Activated CD8-positive, alpha-beta memory T cell treated with anti-CD3 and anti-CD28 coated beads for 1 hour (primary cell): ENCODE results near the gene MRPS14.
"Not testable (repeated sequence)": the region's sequence is repeated elsewhere in the genome, so short reads cannot be mapped to it uniquely, and the experiment has no call there.

ENCODE experiments used
- DNase-seq, 2 donors: peaks; one replicate each; pipeline ENCODE4 v3.0.0-alpha.2; 2020; ENCODE audit warnings: low read depth in 1 of 2; ENCODE audit errors: extremely low read depth in 1 of 2

Gene MRPS14

GRCh38 chr1:175023043-175023921 is at the start of gene MRPS14:
TSS of gene MRPS14 (minus strand) at chr1:175023425. CDS start at chr1:175023408, 17 bp downstream.
- peak; percentile 93 to 96 for DNase-seq

- no peak for DNase-seq
Measured at GRCh38 chr1:175072099-175072951, 49.1 kb upstream of the MRPS14 start.

- DNase-seq = no peak
Measured at GRCh38 chr1:175071276-175071943, 48.2 kb upstream of the MRPS14 start.

- DNase-seq = no peak
Measured at GRCh38 chr1:175070818-175071217, 47.6 kb upstream of the MRPS14 start.

GRCh38 chr1:175067362-175068106 is 44.3 kb upstream of the MRPS14 start, which contains the start of gene TNN:
TSS of gene TNN (plus strand) at chr1:175067833. CDS start at chr1:175077419, 9,586 bp downstream.
- no peak for DNase-seq

- DNase-seq = no peak
Measured at GRCh38 chr1:175062858-175063257, 39.6 kb upstream of the MRPS14 start.

GRCh38 chr1:175062339-175062738 is 39.1 kb upstream of the MRPS14 start:
- DNase-seq = no peak

GRCh38 chr1:175054736-175055135 is 31.5 kb upstream of the MRPS14 start:
- no peak for DNase-seq

GRCh38 chr1:175050992-175051391 is 27.8 kb upstream of the MRPS14 start:
- DNase-seq = no peak

- no peak for DNase-seq
Measured at GRCh38 chr1:175045519-175045918, 22.3 kb upstream of the MRPS14 start.

GRCh38 chr1:175045097-175045496 is 21.9 kb upstream of the MRPS14 start:
- no peak for DNase-seq

- not testable (repeated sequence) for DNase-seq
Measured at GRCh38 chr1:175044591-175044990, 21.4 kb upstream of the MRPS14 start.

- DNase-seq = no peak
Measured at GRCh38 chr1:175043824-175044223, 20.6 kb upstream of the MRPS14 start.

- DNase-seq = no peak
Measured at GRCh38 chr1:175042650-175043049, 19.4 kb upstream of the MRPS14 start.

GRCh38 chr1:175040324-175040879 is 17.2 kb upstream of the MRPS14 start:
- no peak for DNase-seq

GRCh38 chr1:175037416-175037815 is 14.2 kb upstream of the MRPS14 start:
- DNase-seq = no peak

GRCh38 chr1:175036476-175036875 is 13.3 kb upstream of the MRPS14 start:
- no peak for DNase-seq

GRCh38 chr1:175035865-175036264 is 12.6 kb upstream of the MRPS14 start:
- no peak for DNase-seq

GRCh38 chr1:175034775-175035174 is 11.6 kb upstream of the MRPS14 start:
- DNase-seq = no peak

- no peak for DNase-seq
Measured at GRCh38 chr1:175033953-175034352, 10.7 kb upstream of the MRPS14 start.
